Measurements from ENCODE around the gene SHISA7. TPM values are rescaled to one million over a fixed set of nuclear protein-coding genes. Genes with fewer than 3 reads are reported as not detected.

Gene SHISA7
- total and polyA plus RNA-seq, 10 donors, result 0.03 to 0.27 TPM; not detected in 8

DNA sequence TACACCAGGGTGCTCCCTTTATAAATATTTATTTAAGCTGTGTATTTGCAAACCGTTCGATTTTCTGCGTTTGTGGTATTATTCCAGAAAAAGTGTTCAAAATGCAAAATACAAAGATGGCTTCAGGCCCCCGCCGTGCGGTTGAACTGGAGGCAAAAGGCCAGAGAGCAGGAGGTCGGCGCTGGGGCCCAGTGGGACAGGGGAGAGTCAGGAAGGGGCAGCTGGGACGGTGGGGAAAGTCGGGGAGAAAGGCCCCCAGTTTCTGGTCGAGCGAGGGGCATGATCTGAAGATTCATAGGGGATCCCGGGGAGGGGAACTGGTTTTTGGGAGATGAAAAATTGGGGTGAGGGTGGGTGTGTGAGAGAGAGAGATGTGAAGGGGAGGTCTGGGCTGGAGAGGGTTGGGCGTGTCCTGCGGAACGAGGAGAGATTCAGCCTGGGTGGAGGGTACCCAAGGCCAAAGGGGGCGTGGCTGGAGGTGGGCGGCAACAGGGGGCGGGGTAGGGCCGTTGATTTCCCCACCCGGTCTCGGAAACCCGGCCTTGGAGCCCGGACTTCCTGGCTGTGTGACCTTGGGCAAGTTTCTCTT lies 17.7 kb upstream of the SHISA7 start:
- H3K4me1 ChIP-seq, result peaks cover 7 to 39% (median 28%) of the 10 kb centered on the region in 6 donors
- TF ChIP-seq POLR2AphosphoS5 (IDR thresholded peaks at IDR 0.05), result no peak
- TF ChIP-seq POLR2A (IDR thresholded peaks at IDR 0.05), result no peak
- TF ChIP-seq, protein P1, sequence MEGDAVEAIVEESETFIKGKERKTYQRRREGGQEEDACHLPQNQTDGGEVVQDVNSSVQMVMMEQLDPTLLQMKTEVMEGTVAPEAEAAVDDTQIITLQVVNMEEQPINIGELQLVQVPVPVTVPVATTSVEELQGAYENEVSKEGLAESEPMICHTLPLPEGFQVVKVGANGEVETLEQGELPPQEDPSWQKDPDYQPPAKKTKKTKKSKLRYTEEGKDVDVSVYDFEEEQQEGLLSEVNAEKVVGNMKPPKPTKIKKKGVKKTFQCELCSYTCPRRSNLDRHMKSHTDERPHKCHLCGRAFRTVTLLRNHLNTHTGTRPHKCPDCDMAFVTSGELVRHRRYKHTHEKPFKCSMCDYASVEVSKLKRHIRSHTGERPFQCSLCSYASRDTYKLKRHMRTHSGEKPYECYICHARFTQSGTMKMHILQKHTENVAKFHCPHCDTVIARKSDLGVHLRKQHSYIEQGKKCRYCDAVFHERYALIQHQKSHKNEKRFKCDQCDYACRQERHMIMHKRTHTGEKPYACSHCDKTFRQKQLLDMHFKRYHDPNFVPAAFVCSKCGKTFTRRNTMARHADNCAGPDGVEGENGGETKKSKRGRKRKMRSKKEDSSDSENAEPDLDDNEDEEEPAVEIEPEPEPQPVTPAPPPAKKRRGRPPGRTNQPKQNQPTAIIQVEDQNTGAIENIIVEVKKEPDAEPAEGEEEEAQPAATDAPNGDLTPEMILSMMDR (IDR thresholded peaks at IDR 0.05 in 8 of 11, conservative IDR thresholded peaks at IDR 0.05 in 3 of 11), result no peak
- H3K9me3 ChIP-seq, result no peaks in the 10 kb centered on the region
- intact Hi-C loops (cut with DNase I; ENCODE audit: low total_unique reads), result no loop called here
- no peaks in the 10 kb centered on the region for H3K27me3 ChIP-seq (replicated peaks in 1 of 7)
- DNase-seq, result peak; percentile 88
- WGBS, 5 donors, result 23 to 44% (median 26%) methylated on average over 16 to 24 of the region's 24 CpGs
- peak overlapping the region; percentile 69 to 95 (median 90) for H3K27ac ChIP-seq
- H3K36me3 ChIP-seq, result peaks cover 0 to 9% (median 2%) of the 10 kb centered on the region in 6 donors
- H3K4me3 ChIP-seq, result peak overlapping the region; percentile 63 to 97 (median 78)

DNA sequence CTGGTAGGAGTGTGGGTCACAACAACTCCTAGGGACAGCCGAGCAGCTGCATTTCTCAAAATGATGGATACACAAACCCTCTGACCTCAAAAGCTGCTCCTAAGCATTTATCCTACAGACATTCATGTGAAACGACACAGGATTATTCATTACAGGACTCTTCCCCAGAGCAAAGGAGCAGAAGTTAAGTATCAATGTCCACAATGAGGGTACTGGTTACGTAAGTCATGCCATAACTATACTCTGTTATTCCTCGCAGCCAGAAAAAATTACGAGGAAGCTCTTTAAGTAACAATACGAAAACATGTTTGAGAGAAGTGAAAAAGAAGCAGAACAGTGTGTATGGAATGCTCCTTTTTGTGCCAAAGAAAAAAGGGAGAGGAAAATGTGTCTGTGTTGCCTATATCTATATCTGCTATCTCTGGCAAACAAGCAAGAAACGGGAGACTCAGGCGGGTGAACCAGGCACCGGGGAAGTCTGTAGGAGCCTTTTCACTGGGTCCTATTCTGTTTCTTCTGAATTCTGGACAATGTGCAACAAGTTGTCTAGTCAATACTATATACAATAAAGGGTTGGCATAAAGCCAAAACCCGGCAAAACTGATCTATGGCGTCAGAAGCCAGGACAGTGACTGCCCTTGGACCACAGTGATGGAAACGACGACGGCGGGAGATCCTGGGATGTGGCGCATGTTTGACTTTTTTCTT lies 17.0 kb upstream of the SHISA7 start:
- H3K27me3 ChIP-seq (replicated peaks in 1 of 7), result no peaks in the 10 kb centered on the region
- 49 to 61% (median 53%) methylated on average over 15 to 16 of the region's 16 CpGs for WGBS, 5 donors
- DNase-seq, result no peak
- H3K9me3 ChIP-seq, result no peaks in the 10 kb centered on the region
- peak overlapping the region in 7 of 8 donors; percentile 36 to 95 (median 91) for H3K27ac ChIP-seq
- TF ChIP-seq, protein P1 (IDR thresholded peaks at IDR 0.05 in 8 of 11, conservative IDR thresholded peaks at IDR 0.05 in 3 of 11), result no peak
- TF ChIP-seq POLR2A (IDR thresholded peaks at IDR 0.05), result no peak
- TF ChIP-seq POLR2AphosphoS5 (IDR thresholded peaks at IDR 0.05), result no peak
- peaks cover 0 to 16% (median 4%) of the 10 kb centered on the region in 6 donors for H3K36me3 ChIP-seq
- peak overlapping the region; percentile 63 to 97 (median 78) for H3K4me3 ChIP-seq
- H3K4me1 ChIP-seq, result peaks cover 7 to 39% (median 28%) of the 10 kb centered on the region in 6 donors
- intact Hi-C loops (cut with DNase I; ENCODE audit: low total_unique reads), result no loop called here

DNA sequence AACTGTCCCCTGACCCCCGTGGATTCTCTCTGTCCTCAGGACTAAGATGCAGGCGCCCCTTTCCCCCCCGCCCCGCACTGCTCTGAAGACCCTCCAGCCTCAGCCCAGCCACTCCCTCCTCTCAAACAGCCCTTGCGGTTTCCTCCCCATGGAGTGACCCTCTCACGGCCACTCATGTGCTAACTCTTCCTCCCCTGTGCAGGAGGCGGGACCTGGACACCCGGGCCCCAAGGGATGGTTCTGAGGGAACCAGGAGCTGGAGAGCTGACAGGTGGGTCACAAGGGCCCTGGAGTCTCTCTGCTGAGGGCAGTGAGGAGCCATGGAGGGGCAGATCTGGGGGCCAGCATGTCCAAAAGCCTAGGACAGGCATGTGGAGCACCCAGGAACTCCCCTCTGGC lies 16.4 kb upstream of the SHISA7 start:
- TF ChIP-seq, protein P1 (IDR thresholded peaks at IDR 0.05 in 8 of 11, conservative IDR thresholded peaks at IDR 0.05 in 3 of 11), result no peak
- TF ChIP-seq POLR2AphosphoS5 (IDR thresholded peaks at IDR 0.05) (no peak), POLR2A (IDR thresholded peaks at IDR 0.05) (no peak)
- Histone ChIP-seq H3K27me3 (replicated peaks in 1 of 7) (no peaks in the 10 kb centered on the region), H3K27ac (peak overlapping the region in 5 of 8 donors; percentile 90 to 95 (median 94)), H3K9me3 (no peaks in the 10 kb centered on the region), H3K4me3 (peak overlapping the region in 2 of 8 donors; percentile 82 to 97), H3K4me1 (peaks cover 7 to 39% (median 28%) of the 10 kb centered on the region in 6 donors), H3K36me3 (peaks cover 0 to 22% (median 6%) of the 10 kb centered on the region in 6 donors)
- intact Hi-C loops (cut with DNase I; ENCODE audit: low total_unique reads), result no loop called here
- 66 to 77% (median 70%) methylated on average over 8 of the region's 8 CpGs for WGBS, 5 donors
- DNase-seq, result no peak

Data from spleen (tissue), 11 donors.